AG04449 (cell line): ENCODE data around the gene SMOC2.

Experiments
- CTCF ChIA-PET: fragments of 350-600 bp; formaldehyde crosslinking; extraction: SDS; loops from one replicate; lab custom pipeline; 2021; ENCODE audit warnings: antibody characterized with exemption; lab: Yijun Ruan, JAX
- POLR2A ChIA-PET: fragments of 400-600, 350-600 bp; formaldehyde crosslinking; extraction: SDS; loops from one replicate; lab custom pipeline; 2020; ENCODE audit warnings: antibody characterized with exemption, inconsistent platforms; lab: Yijun Ruan, JAX
- DNase-seq: peaks from one replicate; pipeline ENCODE4 v3.0.0-alpha.2; 2010; ENCODE audit warnings: low read depth, low spot score
- H3K4me3 ChIP-seq: 2 replicates; pipeline ENCODE4 v1.5.1; 2011; ENCODE audit warnings: low read depth, mild to moderate bottlenecking, control low read depth, low read length
- TF ChIP-seq, protein P1 (sequence below): IDR thresholded peaks from one replicate; pipeline ENCODE4 v1.5.1; 2011; ENCODE audit warnings: mild to moderate bottlenecking, moderate library complexity, low read length, control low read depth, inconsistent platforms; ENCODE audit not compliant: insufficient read depth; ENCODE audit errors: missing control alignments

SMOC2 gene

DNA sequence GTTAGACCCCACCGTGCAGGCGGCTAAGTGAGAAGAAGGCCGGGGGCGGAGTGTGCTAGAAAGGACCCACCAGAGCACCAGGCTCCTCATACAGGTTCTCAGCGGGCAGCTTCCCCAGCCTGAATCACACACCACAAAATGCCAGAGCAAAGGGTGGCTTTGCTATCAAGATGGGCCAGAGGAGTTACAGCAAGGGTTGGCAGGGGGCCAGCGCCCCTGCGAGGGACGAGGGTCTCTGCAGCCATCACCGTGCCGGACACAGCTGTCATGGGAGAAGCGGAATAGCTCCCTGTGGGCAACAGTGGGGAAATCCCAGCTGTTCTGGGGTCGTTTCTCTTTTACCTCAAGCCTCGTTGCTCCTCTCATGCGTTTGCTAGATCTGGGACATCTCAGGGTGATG is 206.3 kb downstream of the SMOC2 start:
- TF ChIP-seq, protein P1, sequence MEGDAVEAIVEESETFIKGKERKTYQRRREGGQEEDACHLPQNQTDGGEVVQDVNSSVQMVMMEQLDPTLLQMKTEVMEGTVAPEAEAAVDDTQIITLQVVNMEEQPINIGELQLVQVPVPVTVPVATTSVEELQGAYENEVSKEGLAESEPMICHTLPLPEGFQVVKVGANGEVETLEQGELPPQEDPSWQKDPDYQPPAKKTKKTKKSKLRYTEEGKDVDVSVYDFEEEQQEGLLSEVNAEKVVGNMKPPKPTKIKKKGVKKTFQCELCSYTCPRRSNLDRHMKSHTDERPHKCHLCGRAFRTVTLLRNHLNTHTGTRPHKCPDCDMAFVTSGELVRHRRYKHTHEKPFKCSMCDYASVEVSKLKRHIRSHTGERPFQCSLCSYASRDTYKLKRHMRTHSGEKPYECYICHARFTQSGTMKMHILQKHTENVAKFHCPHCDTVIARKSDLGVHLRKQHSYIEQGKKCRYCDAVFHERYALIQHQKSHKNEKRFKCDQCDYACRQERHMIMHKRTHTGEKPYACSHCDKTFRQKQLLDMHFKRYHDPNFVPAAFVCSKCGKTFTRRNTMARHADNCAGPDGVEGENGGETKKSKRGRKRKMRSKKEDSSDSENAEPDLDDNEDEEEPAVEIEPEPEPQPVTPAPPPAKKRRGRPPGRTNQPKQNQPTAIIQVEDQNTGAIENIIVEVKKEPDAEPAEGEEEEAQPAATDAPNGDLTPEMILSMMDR = no peak
- H3K4me3 ChIP-seq = no peak overlapping the region
- DNase-seq = no peak
- POLR2A ChIA-PET = no interaction called here
- CTCF ChIA-PET = no interaction called here

DNA sequence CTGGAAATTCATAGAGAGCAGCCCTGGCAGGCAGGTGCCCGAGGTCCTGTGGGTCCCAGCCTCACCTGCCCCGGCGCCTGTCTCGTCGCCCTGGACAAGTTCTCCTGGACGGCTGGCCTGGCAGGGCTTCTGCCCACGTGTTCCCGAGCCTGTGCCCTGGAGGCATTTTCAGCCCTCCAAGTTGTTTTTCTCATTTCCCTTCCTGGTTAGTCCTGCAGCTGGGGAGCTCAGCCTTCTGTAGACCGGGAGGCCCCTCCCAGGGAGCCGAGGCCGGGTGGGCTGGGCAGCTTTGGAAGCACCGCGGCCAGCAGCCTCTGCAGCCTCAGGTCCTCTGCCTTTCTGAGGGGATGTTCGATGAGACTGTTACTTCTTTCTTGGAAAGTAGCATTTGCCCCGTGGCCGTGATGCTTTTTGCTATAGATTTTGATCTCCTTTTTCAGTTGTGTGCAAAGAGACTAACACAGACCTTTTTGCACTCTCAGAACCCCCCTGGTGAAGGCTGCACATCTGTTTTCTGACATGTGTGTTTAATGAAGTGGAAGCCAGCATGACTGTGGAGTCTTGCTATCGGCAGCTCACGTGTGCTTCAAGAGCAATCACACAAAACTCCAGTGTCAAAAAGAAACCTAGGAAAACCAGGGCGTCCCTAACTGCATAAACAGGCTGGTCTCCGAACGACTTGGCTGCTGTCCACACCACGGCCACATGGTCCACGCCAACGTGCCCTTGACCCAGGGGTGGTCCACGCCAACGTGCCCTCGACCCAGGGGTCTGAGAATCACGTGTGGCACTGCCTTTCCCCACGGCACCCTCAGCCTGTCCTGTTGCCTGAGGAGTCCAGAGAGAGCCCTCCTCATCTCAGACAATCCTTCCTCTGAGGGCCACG is 207.5 kb downstream of the SMOC2 start:
- ChIA-PET POLR2A (no interaction called here), CTCF (no interaction called here)
- no peak for DNase-seq

DNA sequence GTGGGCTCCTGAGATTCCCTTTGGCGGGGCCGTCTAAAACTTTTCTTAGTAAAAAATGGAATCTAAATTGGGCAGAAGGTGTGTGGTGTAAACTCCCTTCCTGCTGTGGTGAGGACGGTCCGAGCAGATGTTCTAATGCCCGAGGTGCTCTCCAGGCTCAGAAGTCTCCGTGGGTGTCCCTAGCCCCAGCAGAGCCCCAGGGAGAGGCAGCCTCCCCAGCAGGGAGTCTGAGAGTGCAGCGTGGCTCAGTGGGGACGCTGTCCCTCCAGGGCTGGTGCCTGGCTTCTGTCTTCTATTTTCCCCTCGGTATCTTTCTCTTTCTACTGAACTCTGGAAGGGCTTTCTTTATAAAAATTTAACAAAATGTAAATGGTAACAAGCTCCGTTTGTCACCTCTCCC is 208.2 kb downstream of the SMOC2 start:
- POLR2A ChIA-PET = no interaction called here
- TF ChIP-seq, protein P1 = no peak
- no peak for DNase-seq
- CTCF ChIA-PET = no interaction called here
- no peak overlapping the region for H3K4me3 ChIP-seq

More for the DNA sequence above, 207.5 kb downstream of the SMOC2 start:
- TF ChIP-seq, protein P1 = no peak
- H3K4me3 ChIP-seq = no peak overlapping the region

DNA sequence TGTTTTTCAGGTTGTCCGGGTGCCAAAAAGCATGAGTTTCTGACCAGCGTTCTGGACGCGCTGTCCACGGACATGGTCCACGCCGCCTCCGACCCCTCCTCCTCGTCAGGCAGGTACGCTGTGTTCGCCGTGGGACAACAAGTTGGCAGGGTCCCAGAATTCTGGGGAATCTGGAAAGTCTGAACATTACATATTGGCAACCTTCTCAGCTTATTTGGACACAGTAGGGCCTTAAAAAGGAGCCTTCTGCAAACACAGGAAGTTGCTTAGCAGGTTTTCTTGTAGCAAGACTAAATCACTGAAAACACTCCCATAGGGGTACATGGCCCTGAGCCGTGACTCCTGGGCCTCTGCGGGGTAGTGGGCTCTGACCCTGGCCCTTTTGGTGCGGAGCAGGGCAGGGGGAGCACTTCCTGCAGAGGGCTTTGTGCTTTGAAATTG is 209.7 kb downstream of the SMOC2 start:
- ChIA-PET POLR2A (no interaction called here), CTCF (no interaction called here)
- H3K4me3 ChIP-seq = no peak overlapping the region
- no peak for DNase-seq
- TF ChIP-seq, protein P1 = no peak

DNA sequence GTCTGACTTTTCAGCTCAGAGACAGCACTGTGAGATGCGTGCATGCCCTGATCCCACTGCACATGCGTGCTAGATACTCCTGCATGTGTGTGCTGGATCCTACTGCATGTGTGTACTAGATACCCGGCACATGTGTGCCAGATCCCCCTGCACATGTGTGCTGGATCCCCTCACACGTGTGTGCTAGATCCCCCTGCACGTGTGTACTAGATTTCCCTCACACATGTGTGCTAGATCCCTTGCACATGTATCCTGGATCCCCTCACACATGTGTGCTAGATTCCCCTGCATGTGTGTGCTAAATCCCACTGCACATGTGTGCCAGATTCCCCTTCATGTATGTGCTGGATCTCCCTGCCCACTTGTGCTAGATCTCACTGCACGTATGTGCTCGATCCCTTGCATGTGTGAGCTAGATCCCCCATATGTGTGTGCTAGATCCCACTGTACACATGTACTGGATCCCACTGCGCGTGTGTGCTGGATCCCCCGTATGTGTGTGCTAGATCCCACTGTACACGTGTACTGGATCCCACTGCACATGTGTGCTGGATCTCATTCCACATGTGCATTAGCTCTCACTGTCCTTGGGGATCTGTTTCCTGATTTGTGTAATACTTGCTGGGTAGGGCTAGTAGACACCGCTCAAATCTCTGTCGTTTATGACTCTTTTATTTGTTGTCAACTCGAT is 214.6 kb downstream of the SMOC2 start:
- CTCF ChIA-PET = no interaction called here

More for the DNA sequence above, 214.6 kb downstream of the SMOC2 start:
- no peak for DNase-seq
- POLR2A ChIA-PET = no interaction called here
- TF ChIP-seq, protein P1 = no peak
- H3K4me3 ChIP-seq = no peak overlapping the region
